ENCODE measurements around the gene OR51A7. TPM values are rescaled to one million over a fixed set of nuclear protein-coding genes. Genes with fewer than 3 reads are reported as not detected.
"Not testable (repeated sequence)": the region's sequence is repeated elsewhere in the genome, so short reads cannot be mapped to it uniquely, and the experiment has no call there.

Gene OR51A7
- polyA plus RNA-seq, 10 donors: not detected

DNA sequence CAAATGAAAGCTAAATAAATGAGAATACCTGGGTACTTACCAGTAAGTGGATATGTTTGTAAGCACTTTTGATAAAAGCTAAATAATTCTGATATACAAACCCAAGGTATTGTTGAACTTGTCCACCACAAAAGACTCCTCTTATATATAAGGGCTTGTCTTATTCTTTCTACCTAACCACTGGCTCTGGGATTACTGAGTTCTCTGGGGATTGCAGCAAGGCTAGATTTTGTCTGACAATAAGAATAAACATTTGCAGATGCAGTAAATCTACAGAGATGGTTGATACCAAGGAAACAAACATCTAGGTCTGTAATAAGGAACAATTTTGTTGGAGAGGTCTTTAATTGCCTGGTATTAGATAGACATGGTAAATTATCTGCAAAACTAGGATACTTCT is 43.9 kb downstream of the OR51A7 start, which contains the start of gene OR51A4:
Gene OR51A4 (minus strand): TSS at position 101 of the 400 bp plus-strand sequence. CDS start 505 bp downstream, outside the sequence.
- no peak for DNase-seq

- not testable (repeated sequence) for DNase-seq
These were observed 52.0 kb downstream of the OR51A7 start, which contains the start of gene OR51A2 for GRCh38 chr11:4955613-4956012. TSS of gene OR51A2 (minus strand) at chr11:4955713. CDS start at chr11:4955713, 0 bp downstream.

GRCh38 chr11:4957396-4957795 is 53.8 kb downstream of the OR51A7 start:
- no peak for DNase-seq

Other genes with a start within 250 kb of the OR51A7 start
- gene OR51E2, start 205.9 kb upstream of the OR51A7 start, polyA plus RNA-seq (ENCODE audit: insufficient read length in 10 of 10): 1 to 10 TPM in 4 of 10 donors, under 1 TPM in 6; 0.50 to 1.9 (median 0.95) TPM
- gene MMP26, start 199.0 kb upstream of the OR51A7 start, polyA plus RNA-seq (ENCODE audit: insufficient read length in 10 of 10): not detected
- gene OR51F1, start 133.8 kb upstream of the OR51A7 start, polyA plus RNA-seq (ENCODE audit: insufficient read length in 10 of 10): not detected
- gene OR52R1, start 99.4 kb upstream of the OR51A7 start, polyA plus RNA-seq (ENCODE audit: insufficient read length in 10 of 10): not detected
- not detected for gene OR51F2, start 82.5 kb upstream of the OR51A7 start, polyA plus RNA-seq (ENCODE audit: insufficient read length in 10 of 10)
- not detected for gene OR51S1, start 54.6 kb upstream of the OR51A7 start, polyA plus RNA-seq (ENCODE audit: insufficient read length in 10 of 10)
- gene OR51T1, start 21.9 kb upstream of the OR51A7 start, polyA plus RNA-seq (ENCODE audit: insufficient read length in 10 of 10): not detected
- gene OR51G2, start 15.6 kb downstream of the OR51A7 start, polyA plus RNA-seq (ENCODE audit: insufficient read length in 10 of 10): not detected
- gene OR51G1, start 20.6 kb downstream of the OR51A7 start, polyA plus RNA-seq (ENCODE audit: insufficient read length in 10 of 10): not detected
- gene OR51A4, start 43.8 kb downstream of the OR51A7 start, polyA plus RNA-seq (ENCODE audit: insufficient read length in 10 of 10): not detected
- gene OR51A2, start 51.9 kb downstream of the OR51A7 start, polyA plus RNA-seq (ENCODE audit: insufficient read length in 10 of 10): not detected
- not detected for gene OR51L1, start 91.1 kb downstream of the OR51A7 start, polyA plus RNA-seq (ENCODE audit: insufficient read length in 10 of 10)
- not detected for gene OR52J3, start 142.7 kb downstream of the OR51A7 start, polyA plus RNA-seq (ENCODE audit: insufficient read length in 10 of 10)
- not detected for gene OR52E2, start 155.8 kb downstream of the OR51A7 start, polyA plus RNA-seq (ENCODE audit: insufficient read length in 10 of 10)
- not detected for gene OR52E1, start 165.8 kb downstream of the OR51A7 start, polyA plus RNA-seq (ENCODE audit: insufficient read length in 10 of 10)
- not detected for gene OR52A5, start 234.6 kb downstream of the OR51A7 start, polyA plus RNA-seq (ENCODE audit: insufficient read length in 10 of 10)